ENCODE data around the gene PTGFRN. TPM values are rescaled to one million over a fixed set of nuclear protein-coding genes. Genes with fewer than 3 reads are reported as not detected.
A peak's percentile ranks its signal among the peaks of the same experiment; 100 is the strongest.

PTGFRN gene
- total and polyA plus RNA-seq, 2 of the 8 experiments (the other 6 are each of a cell fraction or from before 2014, with no cell fraction given), result 13.0 to 32.6 TPM

GRCh38 chr1:116877141-116877818, 32.4 kb upstream of the PTGFRN start:
- H3K18ac ChIP-seq (ENCODE audit: extremely low read depth, low read length), result no peak overlapping the region
- no peaks in the 10 kb centered on the region for H3K9me3 ChIP-seq (ENCODE audit: insufficient read depth in 2 of 2, low read depth in 1 of 2, low read length in 1 of 2)
- DNase-seq (ENCODE audit: low read depth in 1 of 2, low spot score in 2 of 2), result no peak
- no peak overlapping the region for H3K56ac ChIP-seq (replicated peaks; ENCODE audit: insufficient read length, low read depth, low read length)
- H2BK15ac ChIP-seq (ENCODE audit: low read length), result no peak overlapping the region
- ChIA-PET CTCF (ENCODE audit: partially characterized antibody) (interaction anchor here (0.6 to 7.5 kb wide), 12 partner anchors 14 to 281 kb away, joined by 3 to 62 read pairs (median 4); no protein-coding TSS in a partner anchor), POLR2A (ENCODE audit: partially characterized antibody) (interaction anchor here (0.6 to 1.8 kb wide), 4 partner anchors 42 to 496 kb away, joined by 3 to 4 read pairs (median 3); partner anchors contain the start of gene TTF2)
- H4K8ac ChIP-seq (ENCODE audit: extremely low read depth, insufficient read depth, low read length), result no peak overlapping the region
- no peak for FAIRE-seq
- WGBS, 2 experiments (ENCODE audit: extremely low coverage in 1 of 2, insufficient coverage in 1 of 2, insufficient read length in 1 of 2, insufficient replicate concordance in 2 of 2, low coverage in 1 of 2, low lambda C conversion rate in 2 of 2, missing lambda C conversion rate in 1 of 2), result 97% methylated on average over 2 of the region's 2 CpGs; no CpG with 5 or more reads in 1 of the 2 experiments
- no peak overlapping the region for H2BK120ac ChIP-seq (replicated peaks; ENCODE audit: low read depth, low read length)
- H3K79me2 ChIP-seq (ENCODE audit: control insufficient read depth in 1 of 2, insufficient read depth in 2 of 2, low read length in 2 of 2), result no peaks in the 10 kb centered on the region
- no peak overlapping the region for H3K27ac ChIP-seq (ENCODE audit: low read depth, low read length)
- no peak overlapping the region for H3K23ac ChIP-seq (ENCODE audit: insufficient read length)
- H3K27me3 ChIP-seq (replicated peaks in 1 of 4; ENCODE audit: control insufficient read depth in 3 of 4, extremely low read depth in 1 of 4, insufficient read depth in 3 of 4, low read length in 3 of 4), result no peaks in the 10 kb centered on the region
- H3K14ac ChIP-seq (ENCODE audit: insufficient read length), result no peak overlapping the region
- H2AFZ ChIP-seq (ENCODE audit: low read length), result no peak overlapping the region
- no peaks in the 10 kb centered on the region for H4K20me1 ChIP-seq (replicated peaks in 1 of 2; ENCODE audit: control insufficient read depth in 1 of 2, insufficient read depth in 2 of 2, low read length in 2 of 2)
- peaks cover 4 to 22% (median 20%) of the 10 kb centered on the region in 4 experiments for H3K4me1 ChIP-seq (replicated peaks in 1 of 4; ENCODE audit: control insufficient read depth in 3 of 4, insufficient read depth in 4 of 4, low read length in 3 of 4)
- H3K4me2 ChIP-seq (ENCODE audit: insufficient read depth in 1 of 2, low read depth in 2 of 2, low read length in 2 of 2), result peak overlapping the region in 1 of 2 experiments; percentile 75; a peak in 1 of 4 replicates
- H3K4ac ChIP-seq (replicated peaks; ENCODE audit: insufficient read length, low read depth, low read length), result no peak overlapping the region
- no peaks in the 10 kb centered on the region for H3K79me1 ChIP-seq (ENCODE audit: low read depth, low read length)
- H2BK20ac ChIP-seq (ENCODE audit: low read length), result peak overlapping the region; percentile 78; the same call in 1 of the 2 replicates
- H2BK5ac ChIP-seq (ENCODE audit: low read depth, low read length), result no peak overlapping the region; the same call in 1 of the 2 replicates
- peak overlapping the region; percentile 51; the same call in 1 of the 2 replicates for H2BK12ac ChIP-seq (ENCODE audit: low read depth, low read length)
- no peak overlapping the region for H3K9ac ChIP-seq (replicated peaks in 1 of 4; ENCODE audit: extremely low read depth in 1 of 4, low read depth in 3 of 4, low read length in 3 of 4)
- H3K36me3 ChIP-seq (ENCODE audit: control insufficient read depth in 2 of 4, insufficient read depth in 4 of 4, low read length in 3 of 4), result no peaks in the 10 kb centered on the region
- no peak overlapping the region for H4K5ac ChIP-seq (ENCODE audit: insufficient read length, low read depth, low read length)
- H3K4me3 ChIP-seq (ENCODE audit: extremely low read depth in 1 of 4, insufficient read depth in 2 of 4, low read depth in 3 of 4, low read length in 4 of 4), result peak overlapping the region in 1 of 4 experiments; percentile 46; a peak in 1 of 8 replicates
- no peak overlapping the region for H2AK5ac ChIP-seq (ENCODE audit: low read depth, low read length)
- no peaks in the 10 kb centered on the region; the same call in 1 of the 2 replicates for H3K23me2 ChIP-seq (ENCODE audit: low read depth, low read length)
- H4K91ac ChIP-seq (replicated peaks; ENCODE audit: insufficient read length, low read length), result no peak overlapping the region
- no peak for TF ChIP-seq TAF7 (optimal IDR thresholded peaks at IDR 0.05; ENCODE audit: borderline replicate concordance, low read depth, low read length)
- TF ChIP-seq RAD21 (IDR thresholded peaks at IDR 0.05 in 1 of 2, conservative IDR thresholded peaks at IDR 0.05 in 1 of 2; ENCODE audit: low read depth in 2 of 2, low read length in 2 of 2), result no peak
- no peak for TF ChIP-seq CEBPB (IDR thresholded peaks at IDR 0.05; ENCODE audit: low read depth, low read length)
- no peak for TF ChIP-seq SIN3A (conservative IDR thresholded peaks at IDR 0.05 in 1 of 2, IDR thresholded peaks at IDR 0.05 in 1 of 2; ENCODE audit: low read depth in 1 of 2, low read length in 2 of 2)
- no peak for TF ChIP-seq CBX5 (IDR thresholded peaks at IDR 0.05; ENCODE audit: low read depth, low read length)
- TF ChIP-seq SIX5 (IDR thresholded peaks at IDR 0.05; ENCODE audit: low read depth, low read length), result no peak
- no peak for TF ChIP-seq HDAC6 (IDR thresholded peaks at IDR 0.05; ENCODE audit: low read depth, low read length)
- no peak for TF ChIP-seq JUN (IDR thresholded peaks at IDR 0.05; ENCODE audit: low read depth, low read length)
- TF ChIP-seq E2F6 (IDR thresholded peaks at IDR 0.05), result no peak
- no peak for TF ChIP-seq FOSL1 (IDR thresholded peaks at IDR 0.05; ENCODE audit: insufficient read depth, low read depth, low read length)
- no peak for TF ChIP-seq KDM4A (IDR thresholded peaks at IDR 0.05; ENCODE audit: low read depth, low read length, severe bottlenecking)

Measured in H1 (cell line).